ENCODE measurements around the gene FMN1. TPM values are rescaled to one million over a fixed set of nuclear protein-coding genes. Genes with fewer than 3 reads are reported as not detected.

FMN1 gene
- total RNA-seq, 1 experiment from 2014 or later = 4.5 TPM

DNA sequence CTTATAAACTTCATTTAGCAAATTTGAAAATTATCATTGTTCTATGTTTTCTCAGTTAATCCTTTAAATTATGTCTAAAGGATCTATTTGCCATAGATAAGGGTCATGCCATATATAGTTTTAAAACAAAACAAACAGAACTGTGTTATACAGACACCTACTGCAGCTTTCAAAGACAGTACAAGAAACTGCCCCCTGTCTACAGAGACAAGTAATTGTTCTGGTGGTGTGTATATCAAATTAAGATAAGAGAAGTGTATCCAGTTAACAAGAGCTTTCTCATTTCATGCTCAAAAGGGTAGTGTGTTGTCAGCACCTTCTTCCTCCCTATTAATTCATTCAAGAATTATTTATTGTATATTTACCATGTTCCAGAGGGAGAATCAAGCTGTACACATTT lies 201.2 kb downstream of the FMN1 start (continued):
- TF ChIP-seq, protein P1, sequence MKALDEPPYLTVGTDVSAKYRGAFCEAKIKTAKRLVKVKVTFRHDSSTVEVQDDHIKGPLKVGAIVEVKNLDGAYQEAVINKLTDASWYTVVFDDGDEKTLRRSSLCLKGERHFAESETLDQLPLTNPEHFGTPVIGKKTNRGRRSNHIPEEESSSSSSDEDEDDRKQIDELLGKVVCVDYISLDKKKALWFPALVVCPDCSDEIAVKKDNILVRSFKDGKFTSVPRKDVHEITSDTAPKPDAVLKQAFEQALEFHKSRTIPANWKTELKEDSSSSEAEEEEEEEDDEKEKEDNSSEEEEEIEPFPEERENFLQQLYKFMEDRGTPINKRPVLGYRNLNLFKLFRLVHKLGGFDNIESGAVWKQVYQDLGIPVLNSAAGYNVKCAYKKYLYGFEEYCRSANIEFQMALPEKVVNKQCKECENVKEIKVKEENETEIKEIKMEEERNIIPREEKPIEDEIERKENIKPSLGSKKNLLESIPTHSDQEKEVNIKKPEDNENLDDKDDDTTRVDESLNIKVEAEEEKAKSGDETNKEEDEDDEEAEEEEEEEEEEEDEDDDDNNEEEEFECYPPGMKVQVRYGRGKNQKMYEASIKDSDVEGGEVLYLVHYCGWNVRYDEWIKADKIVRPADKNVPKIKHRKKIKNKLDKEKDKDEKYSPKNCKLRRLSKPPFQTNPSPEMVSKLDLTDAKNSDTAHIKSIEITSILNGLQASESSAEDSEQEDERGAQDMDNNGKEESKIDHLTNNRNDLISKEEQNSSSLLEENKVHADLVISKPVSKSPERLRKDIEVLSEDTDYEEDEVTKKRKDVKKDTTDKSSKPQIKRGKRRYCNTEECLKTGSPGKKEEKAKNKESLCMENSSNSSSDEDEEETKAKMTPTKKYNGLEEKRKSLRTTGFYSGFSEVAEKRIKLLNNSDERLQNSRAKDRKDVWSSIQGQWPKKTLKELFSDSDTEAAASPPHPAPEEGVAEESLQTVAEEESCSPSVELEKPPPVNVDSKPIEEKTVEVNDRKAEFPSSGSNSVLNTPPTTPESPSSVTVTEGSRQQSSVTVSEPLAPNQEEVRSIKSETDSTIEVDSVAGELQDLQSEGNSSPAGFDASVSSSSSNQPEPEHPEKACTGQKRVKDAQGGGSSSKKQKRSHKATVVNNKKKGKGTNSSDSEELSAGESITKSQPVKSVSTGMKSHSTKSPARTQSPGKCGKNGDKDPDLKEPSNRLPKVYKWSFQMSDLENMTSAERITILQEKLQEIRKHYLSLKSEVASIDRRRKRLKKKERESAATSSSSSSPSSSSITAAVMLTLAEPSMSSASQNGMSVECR (CRISPR knock-in tag; IDR thresholded peaks at IDR 0.05; ENCODE audit: borderline replicate concordance) = no peak
- TF ChIP-seq NFATC4 (CRISPR knock-in tag; IDR thresholded peaks at IDR 0.05) (no peak), HMGA2 (CRISPR knock-in tag; IDR thresholded peaks at IDR 0.05) (no peak), ZNF416 (CRISPR knock-in tag; IDR thresholded peaks at IDR 0.05) (no peak), EMX1 (CRISPR knock-in tag; IDR thresholded peaks at IDR 0.05) (no peak)
- TF ChIP-seq, protein P2, sequence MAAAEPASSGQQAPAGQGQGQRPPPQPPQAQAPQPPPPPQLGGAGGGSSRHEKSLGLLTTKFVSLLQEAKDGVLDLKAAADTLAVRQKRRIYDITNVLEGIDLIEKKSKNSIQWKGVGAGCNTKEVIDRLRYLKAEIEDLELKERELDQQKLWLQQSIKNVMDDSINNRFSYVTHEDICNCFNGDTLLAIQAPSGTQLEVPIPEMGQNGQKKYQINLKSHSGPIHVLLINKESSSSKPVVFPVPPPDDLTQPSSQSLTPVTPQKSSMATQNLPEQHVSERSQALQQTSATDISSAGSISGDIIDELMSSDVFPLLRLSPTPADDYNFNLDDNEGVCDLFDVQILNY (CRISPR knock-in tag; IDR thresholded peaks at IDR 0.05) = no peak

DNA sequence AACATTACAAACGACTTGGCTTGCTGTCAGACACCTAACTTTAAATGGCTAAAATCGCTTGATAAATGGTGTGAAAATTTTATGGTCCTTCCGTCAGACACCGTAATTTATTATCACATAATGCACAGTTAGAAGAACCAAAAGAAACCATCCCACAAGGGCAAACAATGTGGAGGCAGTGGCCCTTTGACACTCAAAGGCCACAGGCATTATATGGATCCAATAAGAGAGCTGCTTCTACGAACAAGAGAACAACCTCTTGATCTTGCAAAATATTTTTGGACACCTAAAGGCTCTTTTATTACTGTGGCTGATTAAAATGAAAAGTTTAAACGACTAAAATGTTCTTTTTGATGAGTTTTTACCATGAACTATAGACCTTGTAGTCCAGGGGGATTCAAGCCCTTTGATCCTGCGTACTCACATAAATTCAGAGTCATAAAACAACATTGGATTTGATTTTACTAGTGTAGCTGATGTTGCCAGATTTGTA lies 202.8 kb downstream of the FMN1 start:
- ChIA-PET CTCF (interaction anchor here (0.5 kb wide), 1 partner anchor 269 kb away, joined by 3 read pairs; no protein-coding TSS in a partner anchor), POLR2A (no interaction called here)
- no peaks in the 10 kb centered on the region for H3K9me3 Mint-ChIP-seq
- H3K4me1 Mint-ChIP-seq = peaks cover 9% of the 10 kb centered on the region
- DNase-seq (ENCODE audit: low spot score) (no peak), ATAC-seq (no peak)
- no peaks in the 10 kb centered on the region for H3K36me3 Mint-ChIP-seq
- no peaks in the 10 kb centered on the region for H3K27me3 Mint-ChIP-seq (ENCODE audit: low read depth)
- no peak overlapping the region for H3K27ac Mint-ChIP-seq
- H3K4me3 Mint-ChIP-seq = no peak overlapping the region
- TF ChIP-seq NR1H2 (CRISPR knock-in tag; IDR thresholded peaks at IDR 0.05) (no peak), ZBTB21 (CRISPR knock-in tag; IDR thresholded peaks at IDR 0.05; ENCODE audit: borderline replicate concordance) (no peak), ETV6 (CRISPR knock-in tag; IDR thresholded peaks at IDR 0.05) (no peak), SMAD3 (CRISPR knock-in tag; IDR thresholded peaks at IDR 0.05; ENCODE audit: borderline replicate concordance) (no peak), CBFB (CRISPR knock-in tag; IDR thresholded peaks at IDR 0.05; ENCODE audit: low read depth) (no peak), EMX1 (CRISPR knock-in tag; IDR thresholded peaks at IDR 0.05) (no peak), ZNF232 (CRISPR knock-in tag; IDR thresholded peaks at IDR 0.05) (no peak), HMGA2 (CRISPR knock-in tag; IDR thresholded peaks at IDR 0.05) (no peak), ZNF219 (CRISPR knock-in tag; IDR thresholded peaks at IDR 0.05; ENCODE audit: borderline replicate concordance) (no peak), CREM (CRISPR knock-in tag; IDR thresholded peaks at IDR 0.05) (no peak), ZNF416 (CRISPR knock-in tag; IDR thresholded peaks at IDR 0.05) (no peak)
- TF ChIP-seq, protein P3, sequence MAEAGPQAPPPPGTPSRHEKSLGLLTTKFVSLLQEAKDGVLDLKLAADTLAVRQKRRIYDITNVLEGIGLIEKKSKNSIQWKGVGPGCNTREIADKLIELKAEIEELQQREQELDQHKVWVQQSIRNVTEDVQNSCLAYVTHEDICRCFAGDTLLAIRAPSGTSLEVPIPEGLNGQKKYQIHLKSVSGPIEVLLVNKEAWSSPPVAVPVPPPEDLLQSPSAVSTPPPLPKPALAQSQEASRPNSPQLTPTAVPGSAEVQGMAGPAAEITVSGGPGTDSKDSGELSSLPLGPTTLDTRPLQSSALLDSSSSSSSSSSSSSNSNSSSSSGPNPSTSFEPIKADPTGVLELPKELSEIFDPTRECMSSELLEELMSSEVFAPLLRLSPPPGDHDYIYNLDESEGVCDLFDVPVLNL (CRISPR knock-in tag; IDR thresholded peaks at IDR 0.05; ENCODE audit: borderline replicate concordance, low read depth) = no peak
- TF ChIP-seq, protein P4, sequence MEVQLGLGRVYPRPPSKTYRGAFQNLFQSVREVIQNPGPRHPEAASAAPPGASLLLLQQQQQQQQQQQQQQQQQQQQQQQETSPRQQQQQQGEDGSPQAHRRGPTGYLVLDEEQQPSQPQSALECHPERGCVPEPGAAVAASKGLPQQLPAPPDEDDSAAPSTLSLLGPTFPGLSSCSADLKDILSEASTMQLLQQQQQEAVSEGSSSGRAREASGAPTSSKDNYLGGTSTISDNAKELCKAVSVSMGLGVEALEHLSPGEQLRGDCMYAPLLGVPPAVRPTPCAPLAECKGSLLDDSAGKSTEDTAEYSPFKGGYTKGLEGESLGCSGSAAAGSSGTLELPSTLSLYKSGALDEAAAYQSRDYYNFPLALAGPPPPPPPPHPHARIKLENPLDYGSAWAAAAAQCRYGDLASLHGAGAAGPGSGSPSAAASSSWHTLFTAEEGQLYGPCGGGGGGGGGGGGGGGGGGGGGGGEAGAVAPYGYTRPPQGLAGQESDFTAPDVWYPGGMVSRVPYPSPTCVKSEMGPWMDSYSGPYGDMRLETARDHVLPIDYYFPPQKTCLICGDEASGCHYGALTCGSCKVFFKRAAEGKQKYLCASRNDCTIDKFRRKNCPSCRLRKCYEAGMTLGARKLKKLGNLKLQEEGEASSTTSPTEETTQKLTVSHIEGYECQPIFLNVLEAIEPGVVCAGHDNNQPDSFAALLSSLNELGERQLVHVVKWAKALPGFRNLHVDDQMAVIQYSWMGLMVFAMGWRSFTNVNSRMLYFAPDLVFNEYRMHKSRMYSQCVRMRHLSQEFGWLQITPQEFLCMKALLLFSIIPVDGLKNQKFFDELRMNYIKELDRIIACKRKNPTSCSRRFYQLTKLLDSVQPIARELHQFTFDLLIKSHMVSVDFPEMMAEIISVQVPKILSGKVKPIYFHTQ (CRISPR knock-in tag; IDR thresholded peaks at IDR 0.05) = no peak
- TF ChIP-seq, protein P5, sequence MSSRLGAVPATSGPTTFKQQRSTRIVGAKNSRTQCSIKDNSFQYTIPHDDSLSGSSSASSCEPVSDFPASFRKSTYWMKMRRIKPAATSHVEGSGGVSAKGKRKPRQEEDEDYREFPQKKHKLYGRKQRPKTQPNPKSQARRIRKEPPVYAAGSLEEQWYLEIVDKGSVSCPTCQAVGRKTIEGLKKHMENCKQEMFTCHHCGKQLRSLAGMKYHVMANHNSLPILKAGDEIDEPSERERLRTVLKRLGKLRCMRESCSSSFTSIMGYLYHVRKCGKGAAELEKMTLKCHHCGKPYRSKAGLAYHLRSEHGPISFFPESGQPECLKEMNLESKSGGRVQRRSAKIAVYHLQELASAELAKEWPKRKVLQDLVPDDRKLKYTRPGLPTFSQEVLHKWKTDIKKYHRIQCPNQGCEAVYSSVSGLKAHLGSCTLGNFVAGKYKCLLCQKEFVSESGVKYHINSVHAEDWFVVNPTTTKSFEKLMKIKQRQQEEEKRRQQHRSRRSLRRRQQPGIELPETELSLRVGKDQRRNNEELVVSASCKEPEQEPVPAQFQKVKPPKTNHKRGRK (CRISPR knock-in tag; IDR thresholded peaks at IDR 0.05; ENCODE audit: borderline replicate concordance) = no peak
- TF ChIP-seq, protein P6, sequence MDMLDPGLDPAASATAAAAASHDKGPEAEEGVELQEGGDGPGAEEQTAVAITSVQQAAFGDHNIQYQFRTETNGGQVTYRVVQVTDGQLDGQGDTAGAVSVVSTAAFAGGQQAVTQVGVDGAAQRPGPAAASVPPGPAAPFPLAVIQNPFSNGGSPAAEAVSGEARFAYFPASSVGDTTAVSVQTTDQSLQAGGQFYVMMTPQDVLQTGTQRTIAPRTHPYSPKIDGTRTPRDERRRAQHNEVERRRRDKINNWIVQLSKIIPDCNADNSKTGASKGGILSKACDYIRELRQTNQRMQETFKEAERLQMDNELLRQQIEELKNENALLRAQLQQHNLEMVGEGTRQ (CRISPR knock-in tag; IDR thresholded peaks at IDR 0.05) = no peak
- TF ChIP-seq, protein P7, sequence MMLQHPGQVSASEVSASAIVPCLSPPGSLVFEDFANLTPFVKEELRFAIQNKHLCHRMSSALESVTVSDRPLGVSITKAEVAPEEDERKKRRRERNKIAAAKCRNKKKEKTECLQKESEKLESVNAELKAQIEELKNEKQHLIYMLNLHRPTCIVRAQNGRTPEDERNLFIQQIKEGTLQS (CRISPR knock-in tag; conservative IDR thresholded peaks at IDR 0.05) = no peak
- TF ChIP-seq, protein P8, sequence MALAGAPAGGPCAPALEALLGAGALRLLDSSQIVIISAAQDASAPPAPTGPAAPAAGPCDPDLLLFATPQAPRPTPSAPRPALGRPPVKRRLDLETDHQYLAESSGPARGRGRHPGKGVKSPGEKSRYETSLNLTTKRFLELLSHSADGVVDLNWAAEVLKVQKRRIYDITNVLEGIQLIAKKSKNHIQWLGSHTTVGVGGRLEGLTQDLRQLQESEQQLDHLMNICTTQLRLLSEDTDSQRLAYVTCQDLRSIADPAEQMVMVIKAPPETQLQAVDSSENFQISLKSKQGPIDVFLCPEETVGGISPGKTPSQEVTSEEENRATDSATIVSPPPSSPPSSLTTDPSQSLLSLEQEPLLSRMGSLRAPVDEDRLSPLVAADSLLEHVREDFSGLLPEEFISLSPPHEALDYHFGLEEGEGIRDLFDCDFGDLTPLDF (CRISPR knock-in tag; IDR thresholded peaks at IDR 0.05) = no peak
- TF ChIP-seq, protein P9, sequence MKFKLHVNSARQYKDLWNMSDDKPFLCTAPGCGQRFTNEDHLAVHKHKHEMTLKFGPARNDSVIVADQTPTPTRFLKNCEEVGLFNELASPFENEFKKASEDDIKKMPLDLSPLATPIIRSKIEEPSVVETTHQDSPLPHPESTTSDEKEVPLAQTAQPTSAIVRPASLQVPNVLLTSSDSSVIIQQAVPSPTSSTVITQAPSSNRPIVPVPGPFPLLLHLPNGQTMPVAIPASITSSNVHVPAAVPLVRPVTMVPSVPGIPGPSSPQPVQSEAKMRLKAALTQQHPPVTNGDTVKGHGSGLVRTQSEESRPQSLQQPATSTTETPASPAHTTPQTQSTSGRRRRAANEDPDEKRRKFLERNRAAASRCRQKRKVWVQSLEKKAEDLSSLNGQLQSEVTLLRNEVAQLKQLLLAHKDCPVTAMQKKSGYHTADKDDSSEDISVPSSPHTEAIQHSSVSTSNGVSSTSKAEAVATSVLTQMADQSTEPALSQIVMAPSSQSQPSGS (CRISPR knock-in tag; IDR thresholded peaks at IDR 0.05; ENCODE audit: borderline replicate concordance, low read depth) = no peak
